ENCODE results near the gene NELL1. TPM values are rescaled to one million over a fixed set of nuclear protein-coding genes. Genes with fewer than 3 reads are reported as not detected.

NELL1 gene
- polyA plus RNA-seq, 1 experiment = not detected

DNA sequence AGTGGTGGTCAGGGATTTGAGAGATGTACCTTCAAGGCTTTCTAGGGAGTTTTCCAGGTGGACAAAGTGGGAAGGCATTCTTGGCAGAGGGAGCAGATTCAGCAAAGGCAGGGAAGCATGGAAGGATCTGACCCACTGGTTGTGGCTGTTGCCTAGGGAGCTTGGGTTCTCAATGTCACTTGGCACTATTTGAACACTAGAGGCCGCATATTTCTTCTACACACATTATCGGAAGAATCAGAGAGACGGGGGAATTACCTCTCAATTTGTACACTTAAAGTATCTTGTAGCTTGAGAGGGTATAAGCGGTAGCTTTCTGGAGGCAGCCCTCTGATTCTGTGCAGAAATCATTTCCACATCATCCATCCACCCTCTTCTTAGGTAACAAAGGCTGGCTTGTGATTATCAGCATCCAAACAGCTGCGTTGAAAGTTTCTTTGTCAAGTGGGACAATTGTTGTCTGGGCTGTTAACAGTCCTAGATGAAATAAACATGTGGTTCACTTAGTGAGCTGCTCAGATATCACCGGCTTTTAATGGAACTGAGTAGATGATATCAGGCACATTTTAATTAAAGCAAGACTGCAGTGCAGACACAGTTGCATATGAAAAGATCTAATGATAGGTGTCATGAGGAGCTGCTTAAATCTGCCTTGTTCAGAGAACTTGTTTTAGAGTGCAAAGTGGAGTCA, 2.6 kb downstream of the NELL1 start:
- H3K27me3 ChIP-seq (ENCODE audit: control insufficient read depth, insufficient read depth, low read length) = peaks cover 31% of the 10 kb centered on the region
- CTCF ChIA-PET = interaction anchor here (1.0 to 1.3 kb wide), 2 partner anchors 9 to 24 kb away, joined by 4 read pairs; no protein-coding TSS in a partner anchor
- TF ChIP-seq, protein P1, sequence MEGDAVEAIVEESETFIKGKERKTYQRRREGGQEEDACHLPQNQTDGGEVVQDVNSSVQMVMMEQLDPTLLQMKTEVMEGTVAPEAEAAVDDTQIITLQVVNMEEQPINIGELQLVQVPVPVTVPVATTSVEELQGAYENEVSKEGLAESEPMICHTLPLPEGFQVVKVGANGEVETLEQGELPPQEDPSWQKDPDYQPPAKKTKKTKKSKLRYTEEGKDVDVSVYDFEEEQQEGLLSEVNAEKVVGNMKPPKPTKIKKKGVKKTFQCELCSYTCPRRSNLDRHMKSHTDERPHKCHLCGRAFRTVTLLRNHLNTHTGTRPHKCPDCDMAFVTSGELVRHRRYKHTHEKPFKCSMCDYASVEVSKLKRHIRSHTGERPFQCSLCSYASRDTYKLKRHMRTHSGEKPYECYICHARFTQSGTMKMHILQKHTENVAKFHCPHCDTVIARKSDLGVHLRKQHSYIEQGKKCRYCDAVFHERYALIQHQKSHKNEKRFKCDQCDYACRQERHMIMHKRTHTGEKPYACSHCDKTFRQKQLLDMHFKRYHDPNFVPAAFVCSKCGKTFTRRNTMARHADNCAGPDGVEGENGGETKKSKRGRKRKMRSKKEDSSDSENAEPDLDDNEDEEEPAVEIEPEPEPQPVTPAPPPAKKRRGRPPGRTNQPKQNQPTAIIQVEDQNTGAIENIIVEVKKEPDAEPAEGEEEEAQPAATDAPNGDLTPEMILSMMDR (IDR thresholded peaks at IDR 0.05; ENCODE audit: low read depth, low read length) = no peak
- DNase-seq (ENCODE audit: low read depth, low spot score) = no peak
- POLR2A ChIA-PET = no interaction called here
- no peak overlapping the region for H3K4me3 ChIP-seq (ENCODE audit: low read depth, low read length)
- H3K9me3 ChIP-seq (ENCODE audit: control insufficient read depth, insufficient read depth, low read length) = no peaks in the 10 kb centered on the region
- H3K27ac ChIP-seq (ENCODE audit: low read depth, low read length) = no peak overlapping the region

DNA sequence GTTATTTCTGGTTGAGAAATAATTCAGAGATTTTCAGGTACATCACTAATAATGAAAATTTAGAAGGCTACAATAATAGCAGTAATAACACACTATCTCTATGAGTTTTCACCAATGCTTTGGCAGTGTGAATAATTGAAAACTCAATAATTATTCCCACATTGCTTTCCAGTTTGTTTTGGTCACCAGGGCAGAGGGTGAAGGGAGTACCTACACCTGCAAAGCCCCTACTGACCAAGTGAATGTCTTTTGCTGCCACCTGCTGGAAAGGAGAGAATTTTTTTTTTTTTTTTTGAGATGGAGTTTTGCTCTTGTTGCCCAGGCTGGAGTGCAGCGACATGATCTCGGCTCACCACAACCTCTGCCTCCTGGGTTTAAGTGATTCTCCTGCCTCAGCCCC, 3.2 kb downstream of the NELL1 start:
- peaks cover 31% of the 10 kb centered on the region for H3K27me3 ChIP-seq (ENCODE audit: control insufficient read depth, insufficient read depth, low read length)
- CTCF ChIA-PET = interaction anchor here (0.7 to 1.3 kb wide), 6 partner anchors 8 to 575 kb away, joined by 3 to 6 read pairs (median 4); no protein-coding TSS in a partner anchor
- H3K27ac ChIP-seq (ENCODE audit: low read depth, low read length) = no peak overlapping the region
- no peak overlapping the region for H3K4me3 ChIP-seq (ENCODE audit: low read depth, low read length)
- no peaks in the 10 kb centered on the region for H3K9me3 ChIP-seq (ENCODE audit: control insufficient read depth, insufficient read depth, low read length)
- POLR2A ChIA-PET = no interaction called here
- no peak for DNase-seq (ENCODE audit: low read depth, low spot score)
- TF ChIP-seq, protein P1 (IDR thresholded peaks at IDR 0.05; ENCODE audit: low read depth, low read length) = peak; percentile 38

DNA sequence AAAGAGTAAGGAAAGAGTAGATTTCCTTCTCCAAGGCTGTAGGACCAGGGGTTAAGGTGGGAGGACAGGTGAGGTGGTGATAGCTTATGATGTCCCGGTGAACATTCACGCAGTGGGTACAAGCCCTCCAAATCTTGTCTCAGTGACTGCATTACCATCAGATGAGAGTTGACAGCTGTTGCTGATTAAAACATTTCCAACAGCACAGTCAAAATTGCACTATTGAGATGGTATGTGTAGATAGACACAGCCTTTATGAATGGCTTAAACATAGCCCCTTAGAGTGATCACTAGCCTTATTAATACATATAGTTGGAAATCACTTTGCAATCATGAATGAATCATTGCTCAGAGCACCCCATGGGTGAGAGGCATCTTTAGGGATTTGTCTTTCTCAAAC, 7.3 kb downstream of the NELL1 start:
- TF ChIP-seq, protein P1 (IDR thresholded peaks at IDR 0.05; ENCODE audit: low read depth, low read length) = no peak
- no peaks in the 10 kb centered on the region for H3K9me3 ChIP-seq (ENCODE audit: control insufficient read depth, insufficient read depth, low read length)
- DNase-seq (ENCODE audit: low read depth, low spot score) = no peak
- ChIA-PET CTCF (no interaction called here), POLR2A (no interaction called here)
- H3K27me3 ChIP-seq (ENCODE audit: control insufficient read depth, insufficient read depth, low read length) = no peaks in the 10 kb centered on the region
- no peak overlapping the region for H3K4me3 ChIP-seq (ENCODE audit: low read depth, low read length)
- no peak overlapping the region for H3K27ac ChIP-seq (ENCODE audit: low read depth, low read length)

GRCh38 chr11:20688761-20689160, 19.4 kb downstream of the NELL1 start:
- TF ChIP-seq, protein P1 (IDR thresholded peaks at IDR 0.05; ENCODE audit: low read depth, low read length) = no peak
- H3K27me3 ChIP-seq (ENCODE audit: control insufficient read depth, insufficient read depth, low read length) = no peaks in the 10 kb centered on the region
- no peak overlapping the region for H3K4me3 ChIP-seq (ENCODE audit: low read depth, low read length)
- ChIA-PET CTCF (no interaction called here), POLR2A (no interaction called here)
- no peak for DNase-seq (ENCODE audit: low read depth, low spot score)
- no peaks in the 10 kb centered on the region for H3K9me3 ChIP-seq (ENCODE audit: control insufficient read depth, insufficient read depth, low read length)
- no peak overlapping the region for H3K27ac ChIP-seq (ENCODE audit: low read depth, low read length)

DNA sequence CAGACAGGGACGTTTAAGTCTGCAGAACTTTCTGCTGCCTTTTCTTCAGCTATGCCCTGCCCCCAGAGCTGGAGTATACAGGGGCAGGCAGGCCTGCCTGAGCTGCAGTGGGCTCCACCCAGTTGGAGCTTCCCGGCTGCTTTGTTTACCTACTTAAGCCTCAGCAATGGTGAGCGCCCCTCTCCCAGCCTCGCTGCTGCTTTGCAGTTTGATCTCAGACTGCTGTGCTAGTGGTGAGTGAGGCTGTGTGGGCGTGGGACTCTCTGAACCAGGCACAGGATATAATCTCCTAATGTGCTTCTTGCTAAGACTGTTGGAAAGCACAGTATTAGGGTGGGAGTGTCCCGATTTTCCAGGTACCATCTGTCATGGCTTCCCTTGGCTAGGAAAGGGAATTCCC, 38.5 kb downstream of the NELL1 start:
- H3K4me3 ChIP-seq (ENCODE audit: low read depth, low read length) = no peak overlapping the region
- POLR2A ChIA-PET = no interaction called here
- H3K27ac ChIP-seq (ENCODE audit: low read depth, low read length) = no peak overlapping the region
- peaks cover 8% of the 10 kb centered on the region for H3K9me3 ChIP-seq (ENCODE audit: control insufficient read depth, insufficient read depth, low read length)
- TF ChIP-seq, protein P1 (IDR thresholded peaks at IDR 0.05; ENCODE audit: low read depth, low read length) = no peak
- no peaks in the 10 kb centered on the region for H3K27me3 ChIP-seq (ENCODE audit: control insufficient read depth, insufficient read depth, low read length)
- CTCF ChIA-PET = no interaction called here
- DNase-seq (ENCODE audit: low read depth, low spot score) = no peak
